ENCODE data around the gene PPP1R12A.

The PPP1R12A gene

DNA sequence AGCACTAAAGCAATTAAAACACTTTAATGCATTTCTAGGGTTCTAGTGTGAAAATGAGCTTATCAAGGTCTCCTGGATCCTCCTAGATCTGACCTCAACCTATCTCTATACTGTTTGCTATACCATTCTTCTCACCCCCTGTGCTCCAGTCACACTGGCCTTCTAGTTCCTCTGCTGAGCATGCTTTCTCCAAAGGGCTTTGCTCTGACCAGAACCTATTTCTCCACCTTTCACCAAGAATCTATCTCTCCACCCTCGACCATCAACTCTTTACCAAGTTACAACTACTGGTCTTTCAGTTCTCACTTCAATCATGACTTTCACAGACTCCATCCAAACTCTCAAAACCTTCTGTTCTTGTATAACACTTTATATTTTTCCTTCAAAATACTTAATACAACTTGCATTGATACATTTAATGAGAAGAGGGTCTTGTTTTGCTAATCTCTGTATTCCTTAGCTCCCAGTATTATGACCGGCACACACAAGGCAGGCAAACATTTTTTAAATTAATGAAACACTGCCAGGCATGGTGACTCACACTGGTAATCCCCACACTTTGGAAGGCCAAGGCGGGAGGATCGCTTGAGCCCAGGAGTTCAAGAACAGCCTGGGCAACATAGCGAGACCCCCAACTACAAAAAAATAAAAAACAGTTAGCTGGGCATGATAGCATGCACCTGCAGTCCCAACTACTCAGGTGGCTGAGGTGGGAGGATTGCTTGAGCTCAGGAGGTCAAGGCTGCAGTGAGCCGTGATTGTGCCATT is 22.8 kb downstream of the PPP1R12A start:
- H3K9me3 ChIP-seq (ENCODE audit: insufficient read depth, low read length), result no peaks in the 10 kb centered on the region
- DNase-seq (ENCODE audit: low read depth, low spot score), result no peak
- peaks cover 3% of the 10 kb centered on the region for H3K36me3 ChIP-seq (ENCODE audit: insufficient read depth, insufficient read length, low read length)
- H3K9ac ChIP-seq (ENCODE audit: insufficient read length, low read depth), result no peak overlapping the region
- no peak for TF ChIP-seq SUZ12 (IDR thresholded peaks at IDR 0.05; ENCODE audit: extremely low read depth, insufficient read depth, insufficient read length)
- TF ChIP-seq YY1 (IDR thresholded peaks at IDR 0.05; ENCODE audit: insufficient read depth, insufficient read length), result no peak
- TF ChIP-seq ZNF274 (IDR thresholded peaks at IDR 0.05; ENCODE audit: low read depth, low read length), result no peak
- no peaks in the 10 kb centered on the region for H3K4me1 ChIP-seq (ENCODE audit: insufficient read depth, insufficient read length)
- H3K27me3 ChIP-seq (ENCODE audit: insufficient read depth, insufficient read length), result no peaks in the 10 kb centered on the region
- no peak overlapping the region for H3K4me3 ChIP-seq (ENCODE audit: insufficient read length, low read depth)

DNA sequence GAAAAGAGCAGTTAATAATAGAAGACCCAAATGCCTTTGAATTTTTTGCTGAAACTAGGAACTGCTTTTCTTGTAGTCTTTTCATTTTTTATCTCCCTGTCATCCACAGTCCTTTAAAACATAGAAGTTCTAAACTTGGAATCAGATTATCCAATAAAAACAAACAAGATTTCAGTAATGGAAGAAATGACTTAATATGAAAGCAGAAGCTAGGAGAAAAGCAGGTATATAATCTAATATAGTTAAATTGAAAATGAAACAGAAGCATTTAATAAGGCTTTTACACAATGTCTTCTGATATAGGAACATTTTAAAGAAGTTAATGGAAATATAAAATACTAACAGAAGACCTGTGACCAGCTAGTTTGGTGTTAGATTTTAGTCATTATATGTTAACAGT is 26.5 kb downstream of the PPP1R12A start:
- DNase-seq (ENCODE audit: low read depth, low spot score), result no peak
- Histone ChIP-seq H3K4me1 (ENCODE audit: insufficient read depth, insufficient read length) (no peaks in the 10 kb centered on the region), H3K36me3 (ENCODE audit: insufficient read depth, insufficient read length, low read length) (peaks cover 3% of the 10 kb centered on the region), H3K9ac (ENCODE audit: insufficient read length, low read depth) (no peak overlapping the region), H3K27me3 (ENCODE audit: insufficient read depth, insufficient read length) (no peaks in the 10 kb centered on the region), H3K4me3 (ENCODE audit: insufficient read length, low read depth) (no peak overlapping the region), H3K9me3 (ENCODE audit: insufficient read depth, low read length) (no peaks in the 10 kb centered on the region)
- no peak for TF ChIP-seq YY1 (IDR thresholded peaks at IDR 0.05; ENCODE audit: insufficient read depth, insufficient read length)
- TF ChIP-seq ZNF274 (IDR thresholded peaks at IDR 0.05; ENCODE audit: low read depth, low read length), result no peak

DNA sequence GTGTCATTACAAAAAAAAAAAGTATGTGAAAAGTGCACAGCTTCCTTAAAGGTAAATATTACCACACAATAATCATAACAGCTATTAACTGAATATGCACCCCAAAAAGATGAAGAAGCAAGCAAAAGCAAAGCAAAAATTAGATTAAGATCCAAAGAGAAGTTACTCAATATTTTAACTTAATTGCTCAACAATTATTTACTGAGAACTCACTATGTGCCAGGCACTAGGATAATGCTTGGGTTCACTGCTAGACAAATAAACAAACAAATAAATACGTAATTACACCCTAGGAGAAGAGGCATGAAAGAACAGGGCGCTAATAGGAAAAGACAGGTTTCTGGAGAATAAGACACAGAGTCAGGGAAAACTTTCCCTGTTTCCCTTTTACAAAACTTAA is 33.4 kb downstream of the PPP1R12A start:
- H3K9me3 ChIP-seq (ENCODE audit: insufficient read depth, low read length), result no peaks in the 10 kb centered on the region
- H3K9ac ChIP-seq (ENCODE audit: insufficient read length, low read depth), result no peak overlapping the region
- no peaks in the 10 kb centered on the region for H3K4me1 ChIP-seq (ENCODE audit: insufficient read depth, insufficient read length)
- no peaks in the 10 kb centered on the region for H3K27me3 ChIP-seq (ENCODE audit: insufficient read depth, insufficient read length)
- H3K4me3 ChIP-seq (ENCODE audit: insufficient read length, low read depth), result no peak overlapping the region
- TF ChIP-seq YY1 (IDR thresholded peaks at IDR 0.05; ENCODE audit: insufficient read depth, insufficient read length) (no peak), ZNF274 (IDR thresholded peaks at IDR 0.05; ENCODE audit: low read depth, low read length) (no peak), SUZ12 (IDR thresholded peaks at IDR 0.05; ENCODE audit: extremely low read depth, insufficient read depth, insufficient read length) (no peak)
- peaks cover 5% of the 10 kb centered on the region for H3K36me3 ChIP-seq (ENCODE audit: insufficient read depth, insufficient read length, low read length)
- no peak for DNase-seq (ENCODE audit: low read depth, low spot score)

DNA sequence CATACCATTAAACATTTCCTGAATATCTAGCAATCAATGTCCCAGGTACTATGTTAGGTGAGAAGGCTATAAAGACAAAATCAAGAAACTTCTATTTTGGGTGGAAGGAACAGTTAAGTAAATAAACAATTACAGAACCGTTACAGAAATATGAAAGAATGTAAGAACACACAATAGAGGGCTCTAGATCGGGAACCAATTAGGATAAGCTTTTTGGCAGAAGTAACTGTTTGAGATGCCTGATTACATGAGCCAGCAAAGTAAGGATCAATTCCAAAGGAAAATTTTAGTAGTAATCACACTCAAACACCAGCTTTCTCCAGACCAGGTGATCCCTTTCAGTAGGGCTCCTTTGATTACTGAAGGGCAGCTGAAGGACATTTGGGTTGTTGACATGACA is 33.9 kb downstream of the PPP1R12A start:
- no peaks in the 10 kb centered on the region for H3K4me1 ChIP-seq (ENCODE audit: insufficient read depth, insufficient read length)
- H3K9me3 ChIP-seq (ENCODE audit: insufficient read depth, low read length), result no peaks in the 10 kb centered on the region
- DNase-seq (ENCODE audit: low read depth, low spot score), result no peak
- peaks cover 5% of the 10 kb centered on the region for H3K36me3 ChIP-seq (ENCODE audit: insufficient read depth, insufficient read length, low read length)
- no peak overlapping the region for H3K4me3 ChIP-seq (ENCODE audit: insufficient read length, low read depth)
- no peaks in the 10 kb centered on the region for H3K27me3 ChIP-seq (ENCODE audit: insufficient read depth, insufficient read length)
- no peak overlapping the region for H3K9ac ChIP-seq (ENCODE audit: insufficient read length, low read depth)
- TF ChIP-seq ZNF274 (IDR thresholded peaks at IDR 0.05; ENCODE audit: low read depth, low read length) (no peak), SUZ12 (IDR thresholded peaks at IDR 0.05; ENCODE audit: extremely low read depth, insufficient read depth, insufficient read length) (no peak), YY1 (IDR thresholded peaks at IDR 0.05; ENCODE audit: insufficient read depth, insufficient read length) (no peak)

DNA sequence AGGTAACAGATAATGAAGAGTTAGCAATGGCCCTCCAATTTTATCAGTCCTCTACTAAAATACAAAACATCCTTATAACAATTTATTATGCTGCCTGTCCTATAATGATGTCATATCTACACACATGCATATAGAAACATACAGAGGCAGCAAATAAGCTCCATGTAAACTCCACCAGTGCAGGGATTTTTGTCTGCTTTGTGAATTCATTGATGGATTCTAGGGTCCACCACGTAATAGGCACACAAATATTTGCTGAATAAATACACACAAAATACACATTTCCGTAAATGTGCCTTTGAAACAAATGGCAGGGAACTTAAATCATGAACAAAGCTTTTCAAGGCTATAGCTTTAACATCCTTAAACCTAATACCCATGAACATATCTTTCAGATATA is 34.7 kb downstream of the PPP1R12A start:
- TF ChIP-seq YY1 (IDR thresholded peaks at IDR 0.05; ENCODE audit: insufficient read depth, insufficient read length) (no peak), SUZ12 (IDR thresholded peaks at IDR 0.05; ENCODE audit: extremely low read depth, insufficient read depth, insufficient read length) (no peak), ZNF274 (IDR thresholded peaks at IDR 0.05; ENCODE audit: low read depth, low read length) (no peak)
- Histone ChIP-seq H3K4me1 (ENCODE audit: insufficient read depth, insufficient read length) (no peaks in the 10 kb centered on the region), H3K9me3 (ENCODE audit: insufficient read depth, low read length) (no peaks in the 10 kb centered on the region), H3K36me3 (ENCODE audit: insufficient read depth, insufficient read length, low read length) (peaks cover 5% of the 10 kb centered on the region), H3K27me3 (ENCODE audit: insufficient read depth, insufficient read length) (no peaks in the 10 kb centered on the region), H3K9ac (ENCODE audit: insufficient read length, low read depth) (no peak overlapping the region), H3K4me3 (ENCODE audit: insufficient read length, low read depth) (no peak overlapping the region)
- no peak for DNase-seq (ENCODE audit: low read depth, low spot score)

DNA sequence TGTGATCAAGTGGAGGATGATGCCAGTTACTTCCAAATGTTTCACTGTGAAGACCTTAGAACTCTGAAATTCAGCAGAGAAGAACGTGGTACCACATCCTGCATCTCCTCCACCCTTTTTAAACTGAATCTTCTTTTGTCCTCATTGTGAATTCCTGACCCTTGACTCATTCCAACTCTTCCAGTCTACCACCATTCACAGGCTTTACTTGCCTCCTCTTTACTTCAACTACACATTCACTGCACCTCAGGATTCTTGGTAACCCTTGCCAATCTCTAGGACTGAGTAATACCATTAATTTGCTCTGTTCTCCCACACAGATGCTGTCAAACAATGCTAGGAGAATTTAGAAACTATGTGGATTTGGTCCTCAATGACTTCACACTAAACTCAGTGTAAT is 37.3 kb downstream of the PPP1R12A start:
- Histone ChIP-seq H3K36me3 (ENCODE audit: insufficient read depth, insufficient read length, low read length) (peaks cover 5% of the 10 kb centered on the region), H3K9ac (ENCODE audit: insufficient read length, low read depth) (no peak overlapping the region), H3K4me3 (ENCODE audit: insufficient read length, low read depth) (no peak overlapping the region), H3K4me1 (ENCODE audit: insufficient read depth, insufficient read length) (no peaks in the 10 kb centered on the region), H3K9me3 (ENCODE audit: insufficient read depth, low read length) (no peaks in the 10 kb centered on the region), H3K27me3 (ENCODE audit: insufficient read depth, insufficient read length) (no peaks in the 10 kb centered on the region)
- DNase-seq (ENCODE audit: low read depth, low spot score), result peak; percentile 33
- TF ChIP-seq YY1 (IDR thresholded peaks at IDR 0.05; ENCODE audit: insufficient read depth, insufficient read length) (no peak), ZNF274 (IDR thresholded peaks at IDR 0.05; ENCODE audit: low read depth, low read length) (no peak), SUZ12 (IDR thresholded peaks at IDR 0.05; ENCODE audit: extremely low read depth, insufficient read depth, insufficient read length) (no peak)

DNA sequence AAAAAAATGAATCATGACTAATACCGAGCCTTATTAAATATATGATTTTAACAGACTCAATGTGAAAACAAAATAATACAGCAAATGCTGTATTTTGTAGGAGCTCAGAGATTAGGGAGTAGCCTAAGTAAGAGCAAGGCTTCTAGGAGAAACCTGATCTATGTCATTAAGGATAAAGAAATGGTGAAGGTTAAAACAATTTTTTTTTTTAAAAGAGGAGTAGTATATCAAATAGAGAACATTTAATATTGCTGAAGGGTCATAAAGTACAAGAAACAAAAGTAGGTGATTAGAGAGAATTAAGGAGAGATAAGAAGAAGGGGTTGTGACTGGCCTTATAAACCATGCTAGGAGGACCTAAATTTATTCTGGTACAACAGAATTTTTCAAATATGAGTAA is 39.1 kb downstream of the PPP1R12A start:
- no peaks in the 10 kb centered on the region for H3K27me3 ChIP-seq (ENCODE audit: insufficient read depth, insufficient read length)
- H3K4me1 ChIP-seq (ENCODE audit: insufficient read depth, insufficient read length), result no peaks in the 10 kb centered on the region
- no peak overlapping the region for H3K9ac ChIP-seq (ENCODE audit: insufficient read length, low read depth)
- no peak for DNase-seq (ENCODE audit: low read depth, low spot score)
- H3K4me3 ChIP-seq (ENCODE audit: insufficient read length, low read depth), result no peak overlapping the region
- TF ChIP-seq ZNF274 (IDR thresholded peaks at IDR 0.05; ENCODE audit: low read depth, low read length) (no peak), SUZ12 (IDR thresholded peaks at IDR 0.05; ENCODE audit: extremely low read depth, insufficient read depth, insufficient read length) (no peak), YY1 (IDR thresholded peaks at IDR 0.05; ENCODE audit: insufficient read depth, insufficient read length) (no peak)
- H3K36me3 ChIP-seq (ENCODE audit: insufficient read depth, insufficient read length, low read length), result peaks cover under 1% of the 10 kb centered on the region
- H3K9me3 ChIP-seq (ENCODE audit: insufficient read depth, low read length), result no peaks in the 10 kb centered on the region

Data from NT2/D1 (cell line).